ENCODE data around the gene ADPRH. TPM values are rescaled to one million over a fixed set of nuclear protein-coding genes. Genes with fewer than 3 reads are reported as not detected.
A peak's percentile ranks its signal among the peaks of the same experiment; 100 is the strongest.
"Not testable (repeated sequence)": the region's sequence is repeated elsewhere in the genome, so short reads cannot be mapped to it uniquely, and the experiment has no call there.

The ADPRH gene
- total and polyA plus RNA-seq, 12 donors = 3.4 to 15.3 (median 12.8) TPM

GRCh38 chr3:119559441-119559963 lies 19.8 kb upstream of the ADPRH start, which contains the start of gene CD80:
Gene CD80 (minus strand): TSS chr3:119559614. CDS start chr3:119557728, 1,886 bp downstream.
- Histone ChIP-seq H3K27ac (peak within 1 kb of the TSS in 1 of 5 donors; percentile 0), H3K27me3 (no peaks in the 10 kb centered on the region), H3K9me3 (replicated peaks in 1 of 3) (no peaks in the 10 kb centered on the region), H3K36me3 (replicated peaks in 1 of 2) (no peaks in the 10 kb centered on the region), H3K4me3 (no peak within 1 kb of the TSS), H3K4me1 (replicated peaks in 1 of 2) (no peaks in the 10 kb centered on the region)
- TF ChIP-seq CTCF (IDR thresholded peaks at IDR 0.05) (peak in 3 of 6 experiments; percentile 37 to 44 (median 37)), POLR2A (IDR thresholded peaks at IDR 0.05) (no peak)
- 16 to 25% (median 20%) methylated on average over 6 to 7 of the region's 7 CpGs for WGBS, 4 donors
- peak in 6 of 7 donors; percentile 51 to 80 (median 69) for DNase-seq
- intact Hi-C loops (cut with DNase I) = no loop called here

GRCh38 chr3:119560160-119560559 lies 19.1 kb upstream of the ADPRH start:
- H3K36me3 ChIP-seq (replicated peaks in 1 of 2) = no peaks in the 10 kb centered on the region
- no peak for TF ChIP-seq POLR2A (IDR thresholded peaks at IDR 0.05)
- TF ChIP-seq CTCF (IDR thresholded peaks at IDR 0.05) = no peak
- intact Hi-C loops (cut with DNase I) = no loop called here
- no peak overlapping the region for H3K27ac ChIP-seq
- no peaks in the 10 kb centered on the region for H3K4me1 ChIP-seq (replicated peaks in 1 of 2)
- DNase-seq = no peak
- H3K9me3 ChIP-seq (replicated peaks in 1 of 3) = no peaks in the 10 kb centered on the region
- WGBS, 4 donors = 75 to 90% (median 86%) methylated on average over 5 of the region's 5 CpGs
- H3K27me3 ChIP-seq = no peaks in the 10 kb centered on the region
- H3K4me3 ChIP-seq = no peak overlapping the region

- 54 to 68% (median 62%) methylated on average over 6 of the region's 6 CpGs for WGBS, 4 donors
Observed at GRCh38 chr3:119562307-119562961, 16.9 kb upstream of the ADPRH start.

GRCh38 chr3:119563334-119563733 lies 16.0 kb upstream of the ADPRH start:
- intact Hi-C loops (cut with DNase I); H3K36me3 ChIP-seq (replicated peaks in 1 of 2); H3K27ac ChIP-seq; DNase-seq; H3K4me1 ChIP-seq (replicated peaks in 1 of 2); H3K27me3 ChIP-seq; H3K4me3 ChIP-seq; H3K9me3 ChIP-seq (replicated peaks in 1 of 3): not testable (repeated sequence)
- 82 to 93% (median 89%) methylated on average over 2 of the region's 2 CpGs for WGBS, 4 donors

More at GRCh38 chr3:119562307-119562961, 16.9 kb upstream of the ADPRH start:
- Histone ChIP-seq H3K27me3 (no peaks in the 10 kb centered on the region), H3K4me3 (no peak overlapping the region), H3K4me1 (replicated peaks in 1 of 2) (no peaks in the 10 kb centered on the region), H3K27ac (no peak overlapping the region), H3K36me3 (replicated peaks in 1 of 2) (no peaks in the 10 kb centered on the region), H3K9me3 (replicated peaks in 1 of 3) (no peaks in the 10 kb centered on the region)
- no peak for TF ChIP-seq POLR2A (IDR thresholded peaks at IDR 0.05)
- TF ChIP-seq CTCF (IDR thresholded peaks at IDR 0.05) = no peak
- peak in 3 of 7 donors; percentile 18 to 43 (median 23) for DNase-seq
- intact Hi-C loops (cut with DNase I) = no loop called here
